Hematopoietic multipotent progenitor cell treated with erythropoietin and hydrocortisone succinate and interleukin-3 and kit ligand, for 4 days (in vitro differentiated cells): ENCODE data around the gene MAPKAP1.
"Not testable (repeated sequence)": the region's sequence is repeated elsewhere in the genome, so short reads cannot be mapped to it uniquely, and the experiment has no call there.

Experiments
- DNase-seq: peaks from one replicate; pipeline ENCODE4 v3.0.0-alpha.2; 2015

The MAPKAP1 gene

GRCh38 chr9:125601961-125602360, 105.0 kb downstream of the MAPKAP1 start:
- DNase-seq: no peak

DNA sequence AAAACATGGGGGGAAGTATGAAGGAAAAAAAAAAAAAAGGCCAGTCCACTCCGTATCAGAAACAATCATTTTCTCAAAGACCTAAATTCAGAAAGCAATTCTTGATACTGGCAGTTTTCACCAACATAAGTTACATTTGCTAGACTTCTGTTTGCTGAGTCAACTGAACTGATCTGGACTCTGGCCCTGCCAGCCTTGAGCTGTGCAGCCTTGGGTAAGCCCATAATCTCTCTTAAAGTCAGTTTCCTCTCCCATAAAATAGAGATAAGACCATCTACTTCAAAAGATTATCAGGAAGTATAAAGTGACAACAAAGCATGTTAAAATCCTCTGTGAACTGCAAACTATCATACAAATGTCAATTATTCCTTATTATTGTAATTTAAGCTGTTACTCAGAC, 106.8 kb downstream of the MAPKAP1 start:
- DNase-seq: peak; percentile 36

GRCh38 chr9:125594223-125594610, 112.8 kb downstream of the MAPKAP1 start:
- no peak for DNase-seq

DNA sequence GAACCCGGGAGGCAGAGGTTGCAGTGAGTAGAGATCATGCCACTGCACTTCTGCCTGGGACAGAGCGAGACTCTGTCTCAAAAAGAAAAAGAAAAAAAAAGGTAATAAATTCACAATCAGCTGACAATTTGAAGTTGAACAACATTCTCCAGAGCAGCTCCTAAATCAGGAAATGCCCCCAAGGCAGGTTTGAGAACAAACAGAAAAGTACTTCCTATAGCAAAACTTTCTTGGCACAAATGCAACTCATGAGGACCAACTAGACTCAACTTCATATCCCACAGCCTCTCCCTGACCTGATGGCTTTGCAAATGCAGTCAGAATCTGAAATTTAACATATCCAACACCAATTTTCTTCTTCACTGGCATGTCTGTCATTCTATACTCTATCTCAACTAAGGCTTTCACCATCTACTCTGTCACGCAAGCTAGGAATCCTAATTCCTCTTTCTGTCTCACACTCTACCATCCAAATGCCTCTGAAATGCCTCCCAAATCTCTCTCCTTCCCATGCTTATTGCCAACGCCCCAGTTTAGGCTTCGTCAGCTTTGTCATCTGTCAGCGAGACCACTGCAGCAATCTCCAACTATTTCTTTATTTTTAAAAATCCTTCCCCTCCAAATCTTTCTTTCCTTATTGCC, 113.3 kb downstream of the MAPKAP1 start:
- DNase-seq: peak; percentile 30

DNA sequence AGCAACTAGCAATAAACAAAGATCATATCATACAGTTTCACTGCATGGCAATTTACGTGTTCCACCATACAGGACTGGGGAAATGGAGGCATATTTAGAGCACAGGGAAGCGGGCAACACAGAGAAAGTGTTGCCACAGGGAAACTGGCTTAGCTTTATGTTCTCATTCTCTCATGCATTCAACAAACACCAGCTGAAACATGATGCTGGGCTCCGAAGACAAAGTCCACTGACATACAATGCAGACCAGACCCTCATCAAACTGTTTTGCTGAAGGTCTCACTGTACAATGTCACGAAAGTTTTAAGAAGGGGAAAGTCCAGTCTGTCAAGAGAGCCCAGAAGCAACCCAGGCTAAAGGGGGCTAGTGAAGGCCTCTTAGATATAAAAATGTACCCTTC, 115.1 kb downstream of the MAPKAP1 start:
- no peak for DNase-seq

GRCh38 chr9:125591245-125591644, 115.8 kb downstream of the MAPKAP1 start:
- no peak for DNase-seq

DNA sequence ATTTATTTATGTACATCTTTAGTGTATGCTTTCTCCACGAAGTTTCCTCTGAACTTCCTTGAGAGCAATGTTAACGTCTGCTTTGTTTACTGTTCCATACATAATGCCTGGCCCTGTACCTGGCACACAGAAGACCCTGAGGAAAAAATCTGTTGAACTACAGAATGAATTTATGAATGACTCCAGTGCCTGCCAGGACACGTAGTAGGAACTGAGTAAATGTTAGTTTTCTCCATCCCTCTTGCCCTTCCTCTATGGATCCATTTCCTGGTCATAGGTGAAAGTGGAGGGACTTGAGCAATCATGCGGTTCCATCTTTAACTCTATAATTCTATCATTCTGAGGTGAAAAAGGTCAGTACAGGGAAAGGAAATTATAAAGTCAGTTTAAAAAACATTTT, 117.7 kb downstream of the MAPKAP1 start:
- no peak for DNase-seq

DNA sequence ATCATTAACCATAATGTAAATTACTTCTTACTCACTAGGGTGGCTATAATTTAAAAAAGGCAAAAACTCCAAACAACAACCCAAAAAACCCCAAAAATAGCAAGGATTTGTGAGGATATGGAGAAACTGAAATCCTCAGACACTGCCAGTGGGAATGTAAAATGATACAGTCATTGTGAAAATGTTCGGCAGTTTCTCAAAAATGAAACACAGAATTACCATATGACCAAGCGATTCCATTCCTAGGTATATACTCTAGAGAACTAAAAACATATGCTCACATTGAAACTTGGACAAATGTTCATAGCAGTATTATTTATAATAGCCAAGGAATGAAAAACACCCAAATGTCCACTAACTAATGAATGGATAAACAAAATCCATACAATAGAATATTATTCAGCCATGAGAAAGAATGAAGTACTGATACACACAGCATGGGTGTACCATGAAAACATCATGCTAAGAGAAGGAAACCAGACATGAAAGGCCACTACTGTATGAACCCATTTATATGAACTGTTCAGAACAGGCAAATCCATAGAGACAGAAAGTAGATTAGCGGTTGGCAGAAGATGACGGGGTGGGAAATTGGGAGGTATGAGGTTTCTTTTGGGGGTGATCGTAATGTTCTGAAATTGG, 119.1 kb downstream of the MAPKAP1 start:
- DNase-seq: no peak

DNA sequence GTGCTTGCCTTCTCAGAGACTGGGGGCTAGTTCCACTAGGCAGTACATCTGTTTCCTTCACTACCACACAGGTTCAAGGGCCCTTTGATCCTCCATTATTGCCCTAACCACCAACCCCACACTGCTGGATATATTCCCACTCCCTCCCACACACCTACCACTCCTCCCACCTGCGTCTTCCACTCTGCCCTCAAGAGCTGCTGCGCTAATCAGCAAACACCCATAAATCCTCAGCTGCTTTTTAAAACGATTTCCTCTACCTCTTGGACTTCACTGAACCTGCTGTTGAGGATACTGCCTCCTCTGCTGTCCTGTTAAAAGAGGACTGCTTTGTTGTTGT, 120.9 kb downstream of the MAPKAP1 start:
- no peak for DNase-seq

GRCh38 chr9:125585503-125586171, 121.4 kb downstream of the MAPKAP1 start:
- DNase-seq: no peak

GRCh38 chr9:125580701-125581286, 126.2 kb downstream of the MAPKAP1 start:
- no peak for DNase-seq

DNA sequence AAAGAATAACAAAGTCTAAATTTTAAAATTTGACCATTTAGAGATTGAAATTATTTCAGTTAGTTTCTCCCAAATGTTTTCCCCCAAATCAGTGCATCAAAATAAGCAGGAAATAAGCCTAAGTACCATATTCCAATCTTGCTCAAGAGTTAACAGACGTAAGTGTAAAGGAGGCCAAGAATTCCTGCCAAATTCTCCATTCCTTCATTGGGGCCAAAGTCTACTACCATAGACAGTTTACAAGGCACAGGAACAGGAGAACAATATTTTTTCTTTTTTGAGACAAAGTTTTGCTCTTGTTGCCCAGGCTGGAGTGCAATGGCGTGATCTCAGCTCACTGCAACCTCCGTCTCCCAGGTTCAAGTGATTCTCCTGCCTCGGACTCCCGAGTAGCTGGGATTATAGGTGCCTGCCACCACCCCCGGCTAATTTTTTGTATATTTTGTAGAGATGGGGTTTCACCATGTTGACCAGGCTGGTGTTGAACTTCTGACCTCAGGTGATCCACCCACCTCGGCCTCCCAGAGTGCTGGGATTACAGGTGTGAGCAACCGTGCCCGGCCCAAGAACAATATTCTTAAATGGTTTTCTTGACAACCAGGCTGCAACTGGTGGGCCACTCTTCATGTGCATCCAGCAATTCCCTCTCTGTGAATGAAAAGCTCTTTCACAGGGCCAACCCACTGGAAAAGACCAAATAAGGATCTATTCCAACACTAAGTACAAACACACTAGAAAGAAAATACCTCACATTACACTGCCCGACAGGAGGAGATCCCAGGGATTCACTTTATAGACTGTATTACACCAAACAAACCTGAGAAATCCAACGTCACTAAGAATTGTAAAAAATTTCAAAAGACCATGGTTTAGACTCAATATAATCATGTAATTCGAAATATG, 127.7 kb downstream of the MAPKAP1 start:
- no peak for DNase-seq

- no peak for DNase-seq
Measured at GRCh38 chr9:125574126-125574877, 132.7 kb downstream of the MAPKAP1 start.

DNA sequence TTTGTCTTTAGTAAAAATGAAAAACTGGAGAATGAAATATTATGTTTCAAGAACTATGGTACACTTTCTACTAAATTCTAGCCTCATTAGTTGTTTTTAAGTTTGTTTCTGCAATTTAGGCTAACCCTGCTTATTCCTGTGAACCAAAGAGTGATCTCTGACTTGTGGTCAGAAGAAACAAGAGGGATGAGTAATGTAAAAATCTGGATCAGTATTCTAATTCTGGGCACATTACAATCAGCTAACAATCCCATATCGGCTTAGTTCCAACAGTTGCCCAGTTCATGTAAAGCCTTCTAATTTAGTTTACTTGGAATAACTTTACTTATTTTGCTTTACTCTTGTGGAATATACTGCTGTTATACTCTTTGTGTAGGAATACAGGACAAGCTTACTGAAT, 134.5 kb downstream of the MAPKAP1 start:
- DNase-seq: not testable (repeated sequence)

GRCh38 chr9:125571824-125572223, 135.2 kb downstream of the MAPKAP1 start:
- DNase-seq: peak; percentile 6

GRCh38 chr9:125570246-125570645, 136.8 kb downstream of the MAPKAP1 start:
- DNase-seq: no peak

DNA sequence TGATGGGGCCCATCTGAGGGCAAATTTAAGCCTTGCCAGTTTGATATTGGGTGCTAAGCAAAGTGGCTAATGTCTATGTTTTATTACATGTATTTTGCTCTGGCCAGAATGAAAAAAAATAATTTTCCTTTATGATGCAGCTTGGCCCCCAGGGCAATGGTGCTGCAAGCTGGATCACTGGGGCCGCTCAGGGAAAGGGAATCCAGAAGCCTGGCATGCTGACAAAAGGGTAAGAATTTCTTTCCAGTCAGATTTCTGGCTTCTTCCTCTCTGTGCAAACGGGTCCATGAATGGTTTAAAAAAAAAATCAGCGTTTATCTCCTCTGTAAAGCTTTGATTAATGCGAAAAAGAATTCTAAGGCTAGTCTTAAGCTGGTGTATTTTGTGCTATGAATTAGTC, 138.4 kb downstream of the MAPKAP1 start:
- DNase-seq: no peak

GRCh38 chr9:125566051-125566450, 141.0 kb downstream of the MAPKAP1 start:
- not testable (repeated sequence) for DNase-seq

- no peak for DNase-seq
Measured at GRCh38 chr9:125565126-125565525, 141.9 kb downstream of the MAPKAP1 start.

- DNase-seq: no peak
Measured at GRCh38 chr9:125564631-125565030, 142.4 kb downstream of the MAPKAP1 start.

DNA sequence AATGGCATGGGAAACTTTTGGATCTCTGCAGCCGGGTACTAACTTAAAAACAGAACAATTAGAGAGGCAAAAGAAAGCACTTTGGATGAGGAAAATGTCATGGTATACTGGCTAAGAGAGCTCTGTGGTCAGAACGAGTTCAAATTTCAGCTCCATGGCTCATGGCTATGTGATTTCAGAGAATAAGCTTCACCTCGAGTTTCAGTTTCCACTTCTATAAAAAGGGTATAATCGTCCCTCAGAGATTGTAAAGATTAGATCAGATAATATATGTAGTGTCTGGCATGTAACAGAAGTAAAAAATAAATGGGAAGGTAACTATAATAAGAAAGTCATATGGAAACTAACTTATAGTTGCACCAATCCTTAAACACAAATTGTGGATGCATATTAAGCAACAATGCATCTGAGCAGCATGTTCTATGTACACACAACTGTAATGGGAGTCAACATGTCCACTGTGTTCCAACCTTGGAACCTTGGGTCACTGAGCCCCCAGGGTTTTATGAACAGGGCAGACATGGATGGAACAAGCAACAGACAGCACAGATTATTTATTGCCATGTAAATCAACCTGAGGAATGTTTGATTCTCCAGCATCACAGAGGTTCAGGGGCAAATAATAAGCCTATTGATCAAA, 145.4 kb downstream of the MAPKAP1 start:
- no peak for DNase-seq

- no peak for DNase-seq
Measured at GRCh38 chr9:125559894-125560293, 147.1 kb downstream of the MAPKAP1 start.
